Measurements from ENCODE around the gene DGCR8. TPM values are rescaled to one million over a fixed set of nuclear protein-coding genes. Genes with fewer than 3 reads are reported as not detected.

The DGCR8 gene
- total and polyA plus RNA-seq, 2 donors from 2014 or later = 12.2 to 40.1 TPM

DNA sequence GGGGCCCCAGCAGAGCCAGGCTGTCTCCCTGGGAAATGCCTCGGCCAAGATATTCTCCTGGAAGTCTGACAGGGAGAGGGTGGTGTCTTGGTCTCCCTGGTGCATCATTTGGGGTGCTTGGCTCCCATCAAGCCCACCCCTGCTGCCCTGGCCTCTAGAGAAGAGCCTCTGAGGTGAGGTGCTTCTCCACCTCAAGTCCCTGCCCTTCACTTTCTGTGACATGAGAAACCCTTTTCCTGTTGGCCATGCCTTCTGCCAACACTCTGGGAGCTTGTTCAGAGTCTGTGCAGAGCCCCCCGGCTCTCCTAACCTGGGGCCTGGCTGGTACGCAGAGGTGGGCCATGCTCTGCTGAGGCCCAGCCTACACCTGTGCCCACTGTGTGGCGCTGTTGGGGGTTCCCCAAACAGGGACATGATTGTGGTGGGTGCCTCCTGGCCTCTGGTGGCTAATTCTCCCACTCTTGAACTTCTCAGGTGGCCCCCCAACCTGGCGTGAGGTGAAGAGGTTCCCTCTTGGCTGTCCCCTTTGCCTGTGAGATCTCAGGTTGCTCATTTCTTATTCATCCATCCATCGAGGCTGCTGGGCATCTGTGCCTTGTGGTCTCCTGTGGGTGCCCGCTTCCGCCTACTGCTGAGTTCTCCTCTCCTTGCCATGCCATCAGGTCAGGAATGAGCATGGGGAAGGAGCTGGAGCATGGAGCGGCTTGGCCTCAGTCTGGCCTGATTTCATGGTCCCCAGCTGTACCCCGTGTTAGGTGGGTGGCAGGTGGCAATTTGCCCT, 19.2 kb upstream of the DGCR8 start:
- H3K9ac ChIP-seq (ENCODE audit: low read length in 3 of 3) = no peak overlapping the region
- DNase-seq (no peak), FAIRE-seq (no peak)
- H3K27me3 ChIP-seq (ENCODE audit: control insufficient read depth, insufficient read depth, low read length) = no peaks in the 10 kb centered on the region
- no peak overlapping the region for H3K4me3 ChIP-seq (ENCODE audit: low read length in 3 of 3)
- H3K27ac ChIP-seq (ENCODE audit: low read depth in 2 of 2, low read length in 2 of 2) = no peak overlapping the region
- H3K9me3 ChIP-seq (ENCODE audit: control insufficient read depth in 2 of 3, insufficient read depth in 1 of 3, low read length in 3 of 3) = no peaks in the 10 kb centered on the region
- peaks cover 0 to 17% (median 5%) of the 10 kb centered on the region in 3 donors for H3K36me3 ChIP-seq (ENCODE audit: control insufficient read depth in 2 of 3, insufficient read depth in 3 of 3, low read length in 3 of 3)
- TF ChIP-seq, protein P1, sequence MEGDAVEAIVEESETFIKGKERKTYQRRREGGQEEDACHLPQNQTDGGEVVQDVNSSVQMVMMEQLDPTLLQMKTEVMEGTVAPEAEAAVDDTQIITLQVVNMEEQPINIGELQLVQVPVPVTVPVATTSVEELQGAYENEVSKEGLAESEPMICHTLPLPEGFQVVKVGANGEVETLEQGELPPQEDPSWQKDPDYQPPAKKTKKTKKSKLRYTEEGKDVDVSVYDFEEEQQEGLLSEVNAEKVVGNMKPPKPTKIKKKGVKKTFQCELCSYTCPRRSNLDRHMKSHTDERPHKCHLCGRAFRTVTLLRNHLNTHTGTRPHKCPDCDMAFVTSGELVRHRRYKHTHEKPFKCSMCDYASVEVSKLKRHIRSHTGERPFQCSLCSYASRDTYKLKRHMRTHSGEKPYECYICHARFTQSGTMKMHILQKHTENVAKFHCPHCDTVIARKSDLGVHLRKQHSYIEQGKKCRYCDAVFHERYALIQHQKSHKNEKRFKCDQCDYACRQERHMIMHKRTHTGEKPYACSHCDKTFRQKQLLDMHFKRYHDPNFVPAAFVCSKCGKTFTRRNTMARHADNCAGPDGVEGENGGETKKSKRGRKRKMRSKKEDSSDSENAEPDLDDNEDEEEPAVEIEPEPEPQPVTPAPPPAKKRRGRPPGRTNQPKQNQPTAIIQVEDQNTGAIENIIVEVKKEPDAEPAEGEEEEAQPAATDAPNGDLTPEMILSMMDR (IDR thresholded peaks at IDR 0.05; ENCODE audit: borderline replicate concordance, extremely low read depth, insufficient read depth) = no peak
- intact Hi-C loops (cut with DNase I) = no loop called here
- H3K4me1 ChIP-seq (ENCODE audit: control insufficient read depth in 2 of 3, insufficient read depth in 2 of 3, low read depth in 1 of 3, low read length in 3 of 3) = peaks cover 0 to 2% (median 0%) of the 10 kb centered on the region in 3 donors

DNA sequence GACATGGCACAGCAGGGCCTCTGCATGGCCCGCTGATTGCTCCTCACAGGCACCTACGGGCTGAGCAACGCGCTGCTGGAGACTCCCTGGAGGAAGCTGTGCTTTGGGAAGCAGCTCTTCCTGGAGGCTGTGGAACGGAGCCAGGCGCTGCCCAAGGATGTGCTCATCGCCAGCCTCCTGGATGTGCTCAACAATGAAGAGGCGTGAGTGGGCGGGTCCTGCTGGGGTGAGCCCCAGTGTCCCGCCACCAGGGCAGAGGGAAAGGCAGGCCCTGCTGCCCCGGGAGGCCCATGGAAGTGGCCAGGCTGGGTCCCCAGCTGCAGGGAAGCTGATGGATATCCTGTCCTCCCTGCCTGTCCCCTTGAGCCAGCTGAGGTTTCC, 18.6 kb upstream of the DGCR8 start:
- H3K27ac ChIP-seq (ENCODE audit: low read depth in 2 of 2, low read length in 2 of 2) = no peak overlapping the region
- no peaks in the 10 kb centered on the region for H3K27me3 ChIP-seq (ENCODE audit: control insufficient read depth, insufficient read depth, low read length)
- intact Hi-C loops (cut with DNase I) = no loop called here
- no peak overlapping the region for H3K9ac ChIP-seq (ENCODE audit: low read length in 3 of 3)
- H3K4me1 ChIP-seq (ENCODE audit: control insufficient read depth in 2 of 3, insufficient read depth in 2 of 3, low read depth in 1 of 3, low read length in 3 of 3) = peaks cover 0 to 2% (median 0%) of the 10 kb centered on the region in 3 donors
- FAIRE-seq = no peak
- TF ChIP-seq, protein P1 (IDR thresholded peaks at IDR 0.05; ENCODE audit: borderline replicate concordance, extremely low read depth, insufficient read depth) = no peak
- no peak overlapping the region for H3K4me3 ChIP-seq (ENCODE audit: low read length in 3 of 3)
- DNase-seq = peak in 1 of 5 donors; percentile 18
- H3K9me3 ChIP-seq (ENCODE audit: control insufficient read depth in 2 of 3, insufficient read depth in 1 of 3, low read length in 3 of 3) = no peaks in the 10 kb centered on the region
- peaks cover 0 to 17% (median 4%) of the 10 kb centered on the region in 3 donors for H3K36me3 ChIP-seq (ENCODE audit: control insufficient read depth in 2 of 3, insufficient read depth in 3 of 3, low read length in 3 of 3)

DNA sequence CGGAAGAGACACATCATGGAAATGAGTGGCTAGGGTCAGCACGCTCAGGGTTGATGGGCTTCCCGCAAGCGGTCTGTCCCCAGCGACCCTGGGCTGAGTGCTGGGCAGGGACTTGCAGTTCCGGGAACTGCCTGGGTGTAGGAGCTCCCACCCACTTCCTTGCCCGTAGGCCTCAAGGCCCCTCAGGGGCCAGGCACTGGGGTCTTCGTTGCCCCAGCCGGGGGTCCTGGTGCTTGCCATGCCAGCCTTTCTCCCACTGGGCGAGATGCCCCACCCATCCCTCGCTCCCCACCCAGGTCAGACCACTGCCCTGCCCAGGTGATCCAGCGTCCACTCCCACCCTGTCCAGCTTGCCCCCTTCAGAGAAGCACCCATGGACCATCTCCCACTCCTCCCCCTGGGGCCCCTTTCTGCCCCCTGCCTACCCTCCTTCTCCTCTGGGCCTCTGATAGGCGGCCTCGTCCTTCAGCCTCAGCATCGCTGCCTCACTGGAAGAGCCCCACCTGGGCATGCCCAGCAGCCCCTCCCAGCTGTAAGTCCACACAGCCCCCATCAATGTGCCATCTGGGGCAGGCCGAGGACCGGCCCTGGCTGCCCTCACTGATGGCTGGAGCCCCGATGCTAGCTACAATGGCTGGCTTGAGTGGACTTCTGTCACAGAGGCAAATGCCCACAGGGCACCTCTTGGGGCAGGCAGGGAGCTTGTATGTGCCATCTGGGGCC, 17.8 kb upstream of the DGCR8 start:
- intact Hi-C loops (cut with DNase I) = no loop called here
- Histone ChIP-seq H3K36me3 (ENCODE audit: control insufficient read depth in 2 of 3, insufficient read depth in 3 of 3, low read length in 3 of 3) (peaks cover 0 to 14% (median 0%) of the 10 kb centered on the region in 3 donors), H3K4me1 (ENCODE audit: control insufficient read depth in 2 of 3, insufficient read depth in 2 of 3, low read depth in 1 of 3, low read length in 3 of 3) (peaks cover 0 to 2% (median 0%) of the 10 kb centered on the region in 3 donors), H3K27ac (ENCODE audit: low read depth in 2 of 2, low read length in 2 of 2) (no peak overlapping the region), H3K4me3 (ENCODE audit: low read length in 3 of 3) (no peak overlapping the region), H3K9ac (ENCODE audit: low read length in 3 of 3) (no peak overlapping the region), H3K27me3 (ENCODE audit: control insufficient read depth, insufficient read depth, low read length) (no peaks in the 10 kb centered on the region), H3K9me3 (ENCODE audit: control insufficient read depth in 2 of 3, insufficient read depth in 1 of 3, low read length in 3 of 3) (no peaks in the 10 kb centered on the region)
- FAIRE-seq (no peak), DNase-seq (no peak)
- TF ChIP-seq, protein P1 (IDR thresholded peaks at IDR 0.05; ENCODE audit: borderline replicate concordance, extremely low read depth, insufficient read depth) = no peak

All from kidney (tissue), 14 donors.